Prostate gland (tissue), 2 donors: ENCODE results near the gene U2AF2. TPM values are rescaled to one million over a fixed set of nuclear protein-coding genes. Genes with fewer than 3 reads are reported as not detected.
"Not testable (repeated sequence)": the region's sequence is repeated elsewhere in the genome, so short reads cannot be mapped to it uniquely, and the experiment has no call there.

Experiments
- DNase-seq: peaks from one replicate; pipeline ENCODE4 v3.0.0-alpha.2; 2019; ENCODE audit warnings: low spot score
- H3K27ac ChIP-seq, 2 donors: fragments of 200-600 bp; sonication (generic); 2 replicates each; pipeline ENCODE4 v1.5.1; 2017 to 2019
- H3K27me3 ChIP-seq: fragments of 200-600 bp; sonication (generic); replicated peaks from 2 replicates; pipeline ENCODE4 v1.5.1; 2019; ENCODE audit not compliant: insufficient read depth
- H3K36me3 ChIP-seq, 2 donors: fragments of 200-600 bp; sonication (generic); 1 replicate in 1 of 2; 2 replicates in 1 of 2; pipeline versions ENCODE4 v1.5.1 to v1.8.1; 2017 to 2019
- H3K4me1 ChIP-seq: fragments of 200-600 bp; sonication (generic); replicated peaks from 2 replicates; pipeline ENCODE4 v1.5.1; 2019
- H3K4me3 ChIP-seq, 2 donors: fragments of 200-600 bp; sonication (generic); 2 replicates each; pipeline ENCODE4 v1.5.1; 2017 to 2019
- H3K9me3 ChIP-seq: fragments of 200-600 bp; sonication (generic); 2 replicates; pipeline ENCODE4 v1.5.1; 2017
- POLR2A ChIP-seq: fragments of 450-650 bp; IDR thresholded peaks from one replicate; pipeline ENCODE4 v1.6.1; 2016; ENCODE audit warnings: antibody characterized with exemption, mild to moderate bottlenecking
- POLR2AphosphoS5 ChIP-seq: sonication (generic); formaldehyde crosslinking; IDR thresholded peaks from one replicate; pipeline ENCODE4 v1.6.1; 2017; ENCODE audit warnings: antibody characterized with exemption
- WGBS: methylation state at CpG from one replicate; pipeline ENCODE4 v1.1.5; 2018; 5-methylcytosine and 5-hydroxymethylcytosine counted together
- intact Hi-C: fragments of 100-400 bp; cut with DNase I; formaldehyde crosslinking; loops from one replicate; pipeline ENCODE4 v1.14.2; 2022
- total RNA-seq, 2 donors: library from RNA; depleted of rRNA; stranded (reverse); fragments of >200 nt; gene quantifications; one replicate each; pipeline ENCODE4 v1.1.0, GENCODE V29; 2016
- TF ChIP-seq, protein P1 (sequence below), 4 experiments: fragments of 200-600 bp in 2 of 4; fragments of 450-650 bp in 2 of 4; sonication (generic) in 2 of 4; IDR thresholded peaks; 1 replicate in 3 of 4; 2 replicates in 1 of 4; pipeline ENCODE4 v1.5.1; 2016 to 2019; ENCODE audit warnings: antibody characterized with exemption in 4 of 4, mild to moderate bottlenecking in 2 of 4, moderate library complexity in 2 of 4

The U2AF2 gene
- total RNA-seq, 2 donors from 2014 or later: 99.2 to 224 TPM

DNA sequence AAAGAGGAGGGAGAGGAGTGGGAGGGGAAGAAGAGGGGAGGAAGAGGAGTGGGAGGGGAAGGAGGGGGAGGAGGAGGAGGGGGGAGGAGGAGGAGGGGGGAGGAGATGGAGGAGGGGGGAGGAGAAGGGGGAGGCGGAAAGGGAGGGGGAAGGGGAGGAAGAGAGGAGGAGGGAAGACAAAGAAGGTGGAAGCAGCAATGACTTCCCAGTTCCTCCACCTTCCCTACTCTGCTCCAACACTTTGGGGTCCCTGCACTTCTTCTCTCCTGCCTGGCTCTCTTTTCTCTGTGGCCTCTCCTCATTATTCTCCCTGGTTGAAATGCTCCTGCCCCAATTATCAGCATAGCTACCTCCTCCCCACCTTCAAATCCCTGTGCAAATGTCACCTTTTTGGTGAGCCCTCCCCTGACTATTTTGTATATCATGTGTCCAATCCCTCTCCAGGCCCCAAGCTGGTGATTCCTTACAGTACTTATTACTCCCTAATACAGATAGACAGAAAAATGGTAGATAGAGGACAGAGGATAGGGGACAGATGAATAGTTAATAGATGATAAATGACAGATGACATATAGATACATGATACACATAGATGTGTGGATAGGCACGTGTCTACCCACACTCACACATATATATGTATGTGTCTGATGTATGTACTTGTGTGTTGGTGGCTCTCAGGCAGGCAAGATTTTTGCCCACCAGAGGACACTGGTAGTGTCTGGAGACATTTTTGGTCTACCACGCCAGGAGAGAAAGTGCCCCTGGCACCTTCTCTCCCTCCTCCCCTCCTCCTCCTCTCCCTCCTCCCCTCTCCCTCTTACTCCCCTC lies 58.2 kb downstream of the U2AF2 start:
- Histone ChIP-seq H3K4me3 (no peak overlapping the region), H3K9me3 (no peaks in the 10 kb centered on the region), H3K36me3 (no peaks in the 10 kb centered on the region), H3K27ac (no peak overlapping the region), H3K27me3 (no peaks in the 10 kb centered on the region), H3K4me1 (no peaks in the 10 kb centered on the region)
- intact Hi-C loops: no loop called here
- WGBS: 83% methylated on average over 2 of the region's 3 CpGs
- no peak for TF ChIP-seq POLR2A
- TF ChIP-seq, protein P1, sequence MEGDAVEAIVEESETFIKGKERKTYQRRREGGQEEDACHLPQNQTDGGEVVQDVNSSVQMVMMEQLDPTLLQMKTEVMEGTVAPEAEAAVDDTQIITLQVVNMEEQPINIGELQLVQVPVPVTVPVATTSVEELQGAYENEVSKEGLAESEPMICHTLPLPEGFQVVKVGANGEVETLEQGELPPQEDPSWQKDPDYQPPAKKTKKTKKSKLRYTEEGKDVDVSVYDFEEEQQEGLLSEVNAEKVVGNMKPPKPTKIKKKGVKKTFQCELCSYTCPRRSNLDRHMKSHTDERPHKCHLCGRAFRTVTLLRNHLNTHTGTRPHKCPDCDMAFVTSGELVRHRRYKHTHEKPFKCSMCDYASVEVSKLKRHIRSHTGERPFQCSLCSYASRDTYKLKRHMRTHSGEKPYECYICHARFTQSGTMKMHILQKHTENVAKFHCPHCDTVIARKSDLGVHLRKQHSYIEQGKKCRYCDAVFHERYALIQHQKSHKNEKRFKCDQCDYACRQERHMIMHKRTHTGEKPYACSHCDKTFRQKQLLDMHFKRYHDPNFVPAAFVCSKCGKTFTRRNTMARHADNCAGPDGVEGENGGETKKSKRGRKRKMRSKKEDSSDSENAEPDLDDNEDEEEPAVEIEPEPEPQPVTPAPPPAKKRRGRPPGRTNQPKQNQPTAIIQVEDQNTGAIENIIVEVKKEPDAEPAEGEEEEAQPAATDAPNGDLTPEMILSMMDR (IDR thresholded peaks at IDR 0.05): no peak
- no peak for TF ChIP-seq POLR2AphosphoS5
- no peak for DNase-seq

DNA sequence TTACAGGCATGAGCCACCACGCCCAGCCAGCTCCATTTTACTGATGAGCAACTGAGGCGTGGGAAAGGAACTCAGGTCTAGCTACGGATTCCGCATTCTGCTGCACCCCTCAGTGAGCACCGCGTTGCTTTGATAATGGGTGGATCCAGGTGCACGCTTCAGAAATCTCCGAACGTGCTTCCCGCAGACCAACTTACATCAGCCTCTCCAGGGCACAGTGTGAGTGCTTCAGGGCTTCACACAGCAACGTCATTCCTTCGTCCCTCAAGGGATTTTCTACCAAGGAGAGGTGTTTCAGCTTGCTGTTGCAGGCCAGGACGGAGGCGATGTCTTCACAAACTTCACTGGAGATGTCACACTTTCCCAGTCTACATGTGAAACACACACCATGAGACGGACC lies 61.7 kb downstream of the U2AF2 start:
- Histone ChIP-seq H3K9me3 (no peaks in the 10 kb centered on the region), H3K4me1 (no peaks in the 10 kb centered on the region), H3K27me3 (no peaks in the 10 kb centered on the region), H3K4me3 (no peak overlapping the region), H3K36me3 (no peaks in the 10 kb centered on the region), H3K27ac (no peak overlapping the region)
- TF ChIP-seq, protein P1 (IDR thresholded peaks at IDR 0.05): no peak
- TF ChIP-seq POLR2A (no peak), POLR2AphosphoS5 (no peak)
- DNase-seq: no peak
- 85% methylated on average over 15 of the region's 15 CpGs for WGBS
- intact Hi-C loops: no loop called here

DNA sequence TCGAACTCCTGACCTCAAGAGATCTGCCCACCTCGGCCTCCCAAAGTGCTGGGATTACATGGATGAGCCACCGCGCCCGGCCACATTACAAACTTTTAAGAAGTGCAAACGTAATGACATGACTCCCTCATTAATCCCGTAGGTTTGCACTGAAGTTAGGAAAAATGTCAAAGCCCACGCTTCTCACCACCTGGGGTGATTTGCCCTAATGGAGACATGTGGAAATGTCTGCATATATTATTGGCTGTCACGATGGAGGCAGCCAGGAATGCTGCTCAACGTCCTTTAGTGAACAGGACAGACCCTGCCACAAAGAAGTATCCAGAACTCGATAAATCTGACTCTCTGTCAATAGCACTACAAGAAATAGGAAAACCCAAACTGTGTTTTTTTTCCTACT lies 62.4 kb downstream of the U2AF2 start:
- no peak for DNase-seq
- Histone ChIP-seq H3K27ac (no peak overlapping the region), H3K4me1 (no peaks in the 10 kb centered on the region), H3K9me3 (no peaks in the 10 kb centered on the region), H3K27me3 (no peaks in the 10 kb centered on the region), H3K4me3 (no peak overlapping the region), H3K36me3 (no peaks in the 10 kb centered on the region)
- intact Hi-C loops: no loop called here
- WGBS: 65% methylated on average over 11 of the region's 11 CpGs
- TF ChIP-seq POLR2AphosphoS5: no peak
- no peak for TF ChIP-seq POLR2A
- TF ChIP-seq, protein P1 (IDR thresholded peaks at IDR 0.05): no peak

DNA sequence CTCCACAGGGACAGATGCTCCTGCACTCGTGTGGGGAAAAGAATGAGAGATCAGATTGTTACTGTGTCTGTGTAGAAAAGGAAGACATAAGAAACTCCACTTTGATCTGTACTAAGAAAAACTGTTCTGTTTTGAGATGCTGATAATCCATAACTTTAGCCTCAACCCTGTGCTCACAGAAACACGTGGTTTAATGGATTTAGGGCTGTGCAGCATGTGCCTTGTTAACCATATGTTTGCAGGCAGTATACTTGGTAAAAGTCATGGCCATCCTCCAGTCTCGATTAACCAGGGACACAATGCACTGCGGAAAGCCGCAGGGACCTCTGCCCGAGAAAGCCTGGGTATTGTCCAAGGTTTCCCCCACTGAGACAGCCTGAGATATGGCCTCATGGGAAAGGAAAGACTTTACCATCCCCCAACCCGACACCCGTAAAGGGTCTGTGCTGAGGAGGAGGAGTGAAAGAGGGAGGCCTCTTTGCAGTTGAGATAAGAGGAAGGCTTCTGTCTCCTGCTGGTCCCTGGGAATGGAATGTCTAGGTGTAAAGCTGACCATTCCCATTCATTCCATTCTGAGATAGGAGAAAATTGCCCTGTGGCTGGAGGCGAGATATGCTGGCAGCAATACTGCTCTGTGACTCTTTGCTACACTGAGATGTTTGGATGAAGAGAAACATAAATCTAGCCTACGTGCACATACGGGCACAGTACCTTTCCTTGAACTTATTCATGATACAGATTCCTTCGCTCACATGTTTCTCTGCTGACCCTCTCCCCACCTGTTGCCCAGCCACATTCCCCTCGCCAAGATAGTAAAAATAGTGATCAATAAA lies 63.3 kb downstream of the U2AF2 start:
- 17% methylated on average over 13 of the region's 13 CpGs for WGBS
- DNase-seq, H3K9me3 ChIP-seq, H3K4me3 ChIP-seq, H3K27me3 ChIP-seq, H3K4me1 ChIP-seq, H3K36me3 ChIP-seq, H3K27ac ChIP-seq, intact Hi-C loops: not testable (repeated sequence)

DNA sequence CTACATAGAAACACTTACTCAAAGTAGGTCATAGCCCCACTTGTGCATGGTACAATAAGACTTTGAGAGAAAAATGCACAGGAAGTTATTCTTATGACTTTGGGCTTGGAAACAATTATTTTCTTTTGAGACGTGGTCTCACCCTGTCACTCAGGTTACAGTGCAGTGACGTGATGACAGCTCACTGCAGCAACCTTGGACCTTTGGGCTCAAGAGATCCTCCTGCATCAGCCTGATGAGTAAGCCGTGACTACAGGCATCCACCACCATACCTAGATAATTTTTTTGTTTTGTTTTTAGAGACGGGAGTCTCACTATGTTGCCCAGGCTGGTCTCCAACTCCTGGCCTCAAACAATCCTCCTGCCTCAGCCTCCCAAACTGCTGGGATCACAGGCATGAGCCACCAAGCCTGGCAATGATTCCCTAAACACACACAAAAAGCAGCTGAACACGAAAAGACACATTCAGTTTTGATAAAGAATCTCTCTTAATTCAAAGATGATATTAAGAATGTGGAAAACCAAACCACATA lies 65.4 kb downstream of the U2AF2 start:
- H3K27me3 ChIP-seq: no peaks in the 10 kb centered on the region
- H3K36me3 ChIP-seq: no peaks in the 10 kb centered on the region
- H3K9me3 ChIP-seq: no peaks in the 10 kb centered on the region
- DNase-seq: no peak
- WGBS: 68% methylated on average over 5 of the region's 5 CpGs
- no peak overlapping the region for H3K27ac ChIP-seq
- TF ChIP-seq, protein P1 (IDR thresholded peaks at IDR 0.05): no peak
- no peak for TF ChIP-seq POLR2A
- TF ChIP-seq POLR2AphosphoS5: no peak
- intact Hi-C loops: no loop called here
- no peaks in the 10 kb centered on the region for H3K4me1 ChIP-seq
- no peak overlapping the region for H3K4me3 ChIP-seq
